A549 (cell line): ENCODE measurements around the gene KCNQ5. TPM values are rescaled to one million over a fixed set of nuclear protein-coding genes. Genes with fewer than 3 reads are reported as not detected.

Experiments used
- ATAC-seq, 2 experiments: fragments of 200-7000 bp in 1 of 2; fragments of >200 bp in 1 of 2; cut with Nextera tagmentation in 1 of 2; cut with Tn5 transposase in 1 of 2; 3 replicates each; pipeline versions ENCODE4 v1.8.0 to v1.9.1; 2018 to 2020; ENCODE audit warnings: mild to moderate bottlenecking in 1 of 2, moderate library complexity in 1 of 2
- CTCF ChIA-PET: fragments of 300-600 bp; sonication (Branson Sonifier 250); formaldehyde crosslinking; extraction: SDS; loops from one replicate; lab custom pipeline; 2021; ENCODE audit warnings: antibody characterized with exemption, inconsistent platforms; lab: Yijun Ruan, JAX
- POLR2A ChIA-PET: fragments of 350-600 bp; formaldehyde crosslinking; extraction: SDS; loops from one replicate; lab custom pipeline; 2021; ENCODE audit warnings: antibody characterized with exemption, inconsistent platforms; lab: Yijun Ruan, JAX
- DNase-seq, 2 experiments: peaks; one replicate each; pipeline versions ENCODE4 v3.0.0 to v3.0.0-alpha.2; 2011 to 2016; ENCODE audit warnings: low read depth in 1 of 2, low spot score in 1 of 2
- FAIRE-seq: peaks from 2 replicates; lab custom pipeline; 2011; peaks lifted over from hg19 to GRCh38; lab: Jason Lieb, UNC
- H3K27ac ChIP-seq, 2 experiments: fragments of >200 bp; sonication (Bioruptor Twin); formaldehyde crosslinking; 3 replicates each; pipeline ENCODE4 v1.5.1; 2016 to 2017
- H3K4me1 ChIP-seq: fragments of >200 bp; sonication (Bioruptor Twin); formaldehyde crosslinking; 3 replicates; pipeline ENCODE4 v1.6.1; 2016
- H3K4me2 ChIP-seq: fragments of >200 bp; sonication (Bioruptor Twin); formaldehyde crosslinking; 3 replicates; pipeline ENCODE4 v1.6.1; 2016
- H3K4me3 ChIP-seq: fragments of >200 bp; sonication (Bioruptor Twin); formaldehyde crosslinking; 3 replicates; pipeline ENCODE4 v1.5.1; 2016
- H3K9me3 ChIP-seq: fragments of >200 bp; sonication (Bioruptor Twin); formaldehyde crosslinking; 3 replicates; pipeline ENCODE4 v1.6.1; 2016
- CTCF ChIP-seq: fragments of >200 bp; sonication (Bioruptor Twin); formaldehyde crosslinking; IDR thresholded peaks from 3 replicates; pipeline ENCODE4 v1.5.1; 2016
- GATA3 ChIP-seq: IDR thresholded peaks from 2 replicates; pipeline ENCODE4 v1.6.1; 2012; ENCODE audit warnings: borderline replicate concordance
- HES2 ChIP-seq: fragments of >200 bp; sonication (Bioruptor Twin); formaldehyde crosslinking; IDR thresholded peaks from 2 replicates; pipeline ENCODE4 v1.6.1; 2016
- HOXB5 ChIP-seq: fragments of 250-450 bp; sonication (Bioruptor Pico); IDR thresholded peaks from 2 replicates; pipeline ENCODE4 v1.5.0; 2020; ENCODE audit warnings: mild to moderate bottlenecking, moderate library complexity
- JUN ChIP-seq, 2 experiments: fragments of >200 bp; sonication (Bioruptor Twin); formaldehyde crosslinking; IDR thresholded peaks; 2 replicates in 1 of 2; 3 replicates in 1 of 2; pipeline ENCODE4 v1.6.1; 2016 to 2017
- JUNB ChIP-seq: fragments of >200 bp; sonication (Bioruptor Twin); formaldehyde crosslinking; IDR thresholded peaks from 2 replicates; pipeline ENCODE4 v1.6.1; 2016
- KDM1A ChIP-seq: fragments of 200-600 bp; sonication (generic); IDR thresholded peaks from 2 replicates; pipeline ENCODE4 v1.6.1; 2016; ENCODE audit warnings: low read depth, mild to moderate bottlenecking
- NPAS2 ChIP-seq: fragments of 250-450 bp; sonication (Bioruptor Pico); IDR thresholded peaks from 2 replicates; pipeline ENCODE4 v1.8.0; 2022; ENCODE audit warnings: mild to moderate bottlenecking, moderate library complexity, borderline replicate concordance
- NR3C1 ChIP-seq: fragments of >200 bp; sonication (Bioruptor Twin); formaldehyde crosslinking; IDR thresholded peaks from 3 replicates; pipeline ENCODE4 v1.6.1; 2017
- POLR2AphosphoS2 ChIP-seq: conservative IDR thresholded peaks from 2 replicates; pipeline ENCODE4 v1.6.1; 2012; ENCODE audit warnings: low read length, improper control_type of control experiment, inconsistent platforms
- REST ChIP-seq: fragments of 200-600 bp; sonication (generic); IDR thresholded peaks from 2 replicates; pipeline ENCODE4 v1.6.1; 2016; ENCODE audit warnings: antibody characterized with exemption, mild to moderate bottlenecking, moderate library complexity
- RFX5 ChIP-seq: fragments of 450-650 bp; IDR thresholded peaks from 2 replicates; pipeline ENCODE4 v1.7.1; 2014; ENCODE audit warnings: antibody characterized with exemption, mild to moderate bottlenecking, moderate library complexity
- SMC3 ChIP-seq: fragments of >200 bp; sonication (Bioruptor Twin); formaldehyde crosslinking; IDR thresholded peaks from 3 replicates; pipeline ENCODE4 v1.6.1; 2018; ENCODE audit warnings: inconsistent platforms
- TP53 ChIP-seq: fragments of 250-450 bp; sonication (Bioruptor Pico); IDR thresholded peaks from 2 replicates; pipeline ENCODE4 v1.5.0; 2021; ENCODE audit warnings: mild to moderate bottlenecking, moderate library complexity
- WGBS: methylation state at CpG from one replicate; pipeline ENCODE4 v1.1.6; 2017; ENCODE audit errors: missing lambda C conversion rate; 5-methylcytosine and 5-hydroxymethylcytosine counted together
- polyA plus RNA-seq, 4 experiments: library from polyadenylated mRNA; depleted of rRNA in 3 of 4; stranded (reverse); fragments of >200 nt; fragmentation: RNase III in 1 of 4; extraction: RNeasy Plus Mini Kit Qiagen cat#74134 plus additional on column Dnase treatment in 1 of 4; gene quantifications; 2 replicates in 3 of 4; 3 replicates in 1 of 4; pipeline ENCODE4 v1.2.3, GENCODE V29; 2011 to 2017
- TF ChIP-seq, protein P1 (sequence below): fragments of 450-650 bp; IDR thresholded peaks from 2 replicates; pipeline ENCODE4 v1.6.1; 2014; ENCODE audit warnings: antibody characterized with exemption
- TF ChIP-seq, protein P2 (sequence below): fragments of 250-450 bp; sonication (Bioruptor Pico); IDR thresholded peaks from 2 replicates; pipeline ENCODE4 v1.5.0; 2020; ENCODE audit warnings: low read depth, mild to moderate bottlenecking, moderate library complexity

The KCNQ5 gene
- polyA plus RNA-seq, 2 of the 4 experiments (the other 2 are of a cell fraction): 1.2 to 1.3 TPM

DNA sequence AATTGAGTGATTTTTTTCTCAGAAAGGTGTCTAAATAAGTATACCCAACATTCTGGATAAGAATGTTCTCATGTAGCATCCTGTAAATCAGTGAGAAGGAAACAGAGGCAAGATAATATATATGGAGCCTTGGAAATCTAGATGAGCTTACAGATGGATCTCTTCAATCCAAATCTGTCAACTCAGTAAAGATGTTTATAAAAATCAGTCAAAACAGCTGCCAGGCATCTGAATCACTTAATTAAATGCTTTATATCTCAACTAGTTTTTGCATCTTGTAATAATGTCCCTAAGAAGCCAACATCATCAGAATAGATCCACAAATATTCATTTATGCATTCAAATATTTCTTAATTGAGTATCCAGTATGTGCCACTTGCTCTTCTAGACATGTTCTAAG lies 303.3 kb downstream of the KCNQ5 start:
- Histone ChIP-seq H3K4me1 (no peaks in the 10 kb centered on the region), H3K4me2 (no peak overlapping the region), H3K27ac (no peak overlapping the region), H3K4me3 (no peak overlapping the region), H3K9me3 (no peaks in the 10 kb centered on the region)
- ChIA-PET POLR2A (no interaction called here), CTCF (interaction anchor here (0.6 kb wide), 1 partner anchor 12 kb away, joined by 3 read pairs; no protein-coding TSS in a partner anchor)
- TF ChIP-seq NR3C1: no peak
- no peak for TF ChIP-seq RFX5
- no peak for TF ChIP-seq TP53
- TF ChIP-seq SMC3: no peak
- no peak for TF ChIP-seq JUN (IDR thresholded peaks at IDR 0.05)
- TF ChIP-seq NPAS2 (CRISPR knock-in tag): no peak
- TF ChIP-seq POLR2AphosphoS2: no peak
- TF ChIP-seq JUNB: no peak
- TF ChIP-seq KDM1A: no peak
- no peak for DNase-seq
- no peak for FAIRE-seq
- no peak for ATAC-seq

DNA sequence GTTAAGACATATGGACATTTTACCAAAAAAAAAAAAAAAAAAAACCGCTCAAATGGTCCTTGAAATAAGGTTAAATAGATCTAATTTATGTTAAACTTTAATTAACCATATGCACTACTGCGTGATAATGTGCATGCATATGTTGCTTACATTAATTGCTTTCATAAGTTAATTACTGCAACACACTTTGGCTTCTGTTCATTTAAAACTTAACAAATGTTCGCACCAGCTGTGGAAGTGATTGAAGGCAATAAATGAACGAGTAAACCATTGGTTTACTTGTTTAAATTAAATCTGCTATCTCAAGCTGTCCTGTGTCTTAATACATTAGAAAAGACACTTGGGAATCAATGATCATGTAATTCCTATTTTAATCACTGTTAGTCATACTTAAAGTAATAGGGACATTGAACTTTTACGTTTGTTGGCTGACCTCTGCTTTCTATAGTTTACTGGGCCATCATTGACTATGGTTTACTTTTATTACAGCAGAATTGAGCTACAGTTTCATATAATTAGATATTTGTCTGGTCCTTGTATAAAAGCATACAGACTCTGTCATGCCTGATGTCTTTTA lies 308.8 kb downstream of the KCNQ5 start:
- TF ChIP-seq SMC3: no peak
- TF ChIP-seq CTCF: no peak
- TF ChIP-seq, protein P1, sequence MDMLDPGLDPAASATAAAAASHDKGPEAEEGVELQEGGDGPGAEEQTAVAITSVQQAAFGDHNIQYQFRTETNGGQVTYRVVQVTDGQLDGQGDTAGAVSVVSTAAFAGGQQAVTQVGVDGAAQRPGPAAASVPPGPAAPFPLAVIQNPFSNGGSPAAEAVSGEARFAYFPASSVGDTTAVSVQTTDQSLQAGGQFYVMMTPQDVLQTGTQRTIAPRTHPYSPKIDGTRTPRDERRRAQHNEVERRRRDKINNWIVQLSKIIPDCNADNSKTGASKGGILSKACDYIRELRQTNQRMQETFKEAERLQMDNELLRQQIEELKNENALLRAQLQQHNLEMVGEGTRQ: no peak
- TF ChIP-seq GATA3: no peak
- TF ChIP-seq REST: no peak
- TF ChIP-seq HES2: no peak
- TF ChIP-seq HOXB5 (CRISPR knock-in tag): no peak
- TF ChIP-seq, protein P2, sequence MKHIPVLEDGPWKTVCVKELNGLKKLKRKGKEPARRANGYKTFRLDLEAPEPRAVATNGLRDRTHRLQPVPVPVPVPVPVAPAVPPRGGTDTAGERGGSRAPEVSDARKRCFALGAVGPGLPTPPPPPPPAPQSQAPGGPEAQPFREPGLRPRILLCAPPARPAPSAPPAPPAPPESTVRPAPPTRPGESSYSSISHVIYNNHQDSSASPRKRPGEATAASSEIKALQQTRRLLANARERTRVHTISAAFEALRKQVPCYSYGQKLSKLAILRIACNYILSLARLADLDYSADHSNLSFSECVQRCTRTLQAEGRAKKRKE (CRISPR knock-in tag): no peak
- TF ChIP-seq, all 56 proteins: peak for 0
- H3K9me3 ChIP-seq: no peaks in the 10 kb centered on the region
- WGBS: 67% methylated on average over 5 of the region's 5 CpGs
- H3K4me3 ChIP-seq: no peak overlapping the region
- ChIA-PET CTCF (no interaction called here), POLR2A (no interaction called here)
- no peak overlapping the region for H3K4me2 ChIP-seq
- FAIRE-seq (no peak), DNase-seq (no peak), ATAC-seq (no peak)
- H3K27ac ChIP-seq: no peak overlapping the region
- no peaks in the 10 kb centered on the region for H3K4me1 ChIP-seq
